H9 (cell line): ENCODE measurements around the gene EML2. TPM values are rescaled to one million over a fixed set of nuclear protein-coding genes. Genes with fewer than 3 reads are reported as not detected.
A peak's percentile ranks its signal among the peaks of the same experiment; 100 is the strongest.

Experiments used
- DNase-seq: peaks from one replicate; pipeline ENCODE4 v3.0.0-alpha.2; 2017
- H2AFZ ChIP-seq: one replicate; pipeline ENCODE4 v1.6.1; 2013; ENCODE audit warnings: mild to moderate bottlenecking, low read length, control low read depth, moderate library complexity
- H2AK5ac ChIP-seq: 2 replicates; pipeline ENCODE4 v1.6.1; 2013; ENCODE audit warnings: low read length, control low read depth, mixed read lengths; ENCODE audit not compliant: insufficient read length
- H2BK120ac ChIP-seq: one replicate; pipeline ENCODE4 v1.6.1; 2013; ENCODE audit warnings: low read depth, mild to moderate bottlenecking, low read length, control low read depth, inconsistent platforms; ENCODE audit not compliant: poor library complexity, severe bottlenecking
- H2BK12ac ChIP-seq: 2 replicates; pipeline ENCODE4 v1.6.1; 2013; ENCODE audit warnings: low read length, control low read depth, mixed read lengths, low read depth; ENCODE audit not compliant: insufficient read length
- H2BK15ac ChIP-seq: 2 replicates; pipeline ENCODE4 v1.6.1; 2013; ENCODE audit warnings: low read depth, low read length, control low read depth
- H2BK20ac ChIP-seq: one replicate; pipeline ENCODE4 v1.6.1; 2013; ENCODE audit warnings: low read depth, mild to moderate bottlenecking, low read length, control low read depth, inconsistent platforms; ENCODE audit not compliant: poor library complexity, severe bottlenecking
- H2BK5ac ChIP-seq: 2 replicates; pipeline ENCODE4 v1.6.1; 2013; ENCODE audit warnings: low read length, control low read depth, mixed read lengths; ENCODE audit not compliant: insufficient read length
- H3K14ac ChIP-seq: 2 replicates; pipeline ENCODE4 v1.6.1; 2013; ENCODE audit warnings: low read length, control low read depth; ENCODE audit not compliant: insufficient read depth
- H3K18ac ChIP-seq: 2 replicates; pipeline ENCODE4 v1.6.1; 2013; ENCODE audit warnings: low read depth, mild to moderate bottlenecking, mixed read lengths, low read length, control low read depth; ENCODE audit not compliant: insufficient read length
- H3K23ac ChIP-seq: 2 replicates; pipeline ENCODE4 v1.6.1; 2013; ENCODE audit warnings: low read length, control low read depth, mixed read lengths, low read depth; ENCODE audit not compliant: insufficient read length
- H3K23me2 ChIP-seq: 2 replicates; pipeline ENCODE4 v1.6.1; 2013; ENCODE audit warnings: low read depth, mild to moderate bottlenecking, mixed read lengths, low read length, control low read depth; ENCODE audit not compliant: insufficient read length, poor library complexity, severe bottlenecking
- H3K27ac ChIP-seq: 2 replicates; pipeline ENCODE4 v1.5.1; 2013; ENCODE audit warnings: low read length, control low read depth, mixed read lengths, low read depth; ENCODE audit not compliant: insufficient read length
- H3K27me3 ChIP-seq: 2 replicates; pipeline ENCODE4 v1.6.1; 2013; ENCODE audit warnings: low read length, control low read depth, inconsistent platforms; ENCODE audit not compliant: insufficient read depth
- H3K4ac ChIP-seq: 2 replicates; pipeline ENCODE4 v1.6.1; 2013; ENCODE audit warnings: low read depth, mild to moderate bottlenecking, control low read depth, inconsistent platforms, low read length, moderate library complexity
- H3K4me1 ChIP-seq: 2 replicates; pipeline ENCODE4 v1.6.1; 2013; ENCODE audit warnings: low read length, control low read depth, inconsistent platforms; ENCODE audit not compliant: insufficient read depth
- H3K4me2 ChIP-seq: 2 replicates; pipeline ENCODE4 v1.6.1; 2013; ENCODE audit warnings: low read length, control low read depth, mixed read lengths; ENCODE audit not compliant: insufficient read length, insufficient read depth
- H3K56ac ChIP-seq: 2 replicates; pipeline ENCODE4 v1.6.1; 2013; ENCODE audit warnings: low read depth, mild to moderate bottlenecking, mixed read lengths, low read length, control low read depth; ENCODE audit not compliant: insufficient read length
- H3K79me1 ChIP-seq: 2 replicates; pipeline ENCODE4 v1.6.1; 2013; ENCODE audit warnings: low read depth, mild to moderate bottlenecking, moderate library complexity, low read length, control low read depth, inconsistent platforms; ENCODE audit not compliant: insufficient read depth, poor library complexity, severe bottlenecking
- H3K79me2 ChIP-seq: 2 replicates; pipeline ENCODE4 v1.6.1; 2013; ENCODE audit warnings: low read length, control low read depth, inconsistent platforms; ENCODE audit not compliant: insufficient read depth
- H3K9ac ChIP-seq: 2 replicates; pipeline ENCODE4 v1.6.1; 2013; ENCODE audit warnings: low read length, control low read depth, mixed read lengths; ENCODE audit not compliant: insufficient read length; ENCODE audit errors: extremely low read depth
- H3K9me3 ChIP-seq: one replicate; pipeline ENCODE4 v1.6.1; 2013; ENCODE audit warnings: low read depth, low read length, inconsistent platforms; ENCODE audit not compliant: control insufficient read depth
- H3T11ph ChIP-seq: one replicate; pipeline ENCODE4 v1.6.1; 2013; ENCODE audit warnings: mild to moderate bottlenecking, low read length, control low read depth, inconsistent platforms
- H4K20me1 ChIP-seq: one replicate; pipeline ENCODE4 v1.6.1; 2013; ENCODE audit not compliant: control insufficient read depth, insufficient read length, insufficient read depth
- H4K5ac ChIP-seq: 2 replicates; pipeline ENCODE4 v1.6.1; 2013; ENCODE audit warnings: low read depth, mild to moderate bottlenecking, mixed read lengths, low read length, control low read depth; ENCODE audit not compliant: insufficient read length
- H4K8ac ChIP-seq: replicated peaks from 2 replicates; pipeline ENCODE4 v1.6.1; 2013; ENCODE audit warnings: low read length, control low read depth, mixed read lengths, low read depth; ENCODE audit not compliant: insufficient read length
- H4K91ac ChIP-seq: 2 replicates; pipeline ENCODE4 v1.6.1; 2013; ENCODE audit warnings: low read depth, mild to moderate bottlenecking, moderate library complexity, mixed read lengths, low read length, control low read depth; ENCODE audit not compliant: insufficient read length
- H3K27ac Mint-ChIP-seq, 3 experiments: 2 replicates in 2 of 3; 3 replicates in 1 of 3; pipeline ENCODE4 v1.8.0; 2020 to 2021; ENCODE audit warnings: mixed read lengths in 3 of 3, mild to moderate bottlenecking in 1 of 3, moderate library complexity in 1 of 3
- H3K27me3 Mint-ChIP-seq: 2 replicates; pipeline ENCODE4 v1.8.0; 2021; ENCODE audit warnings: low read depth, mild to moderate bottlenecking, moderate library complexity, mixed read lengths
- H3K36me3 Mint-ChIP-seq, 3 experiments: 2 replicates in 2 of 3; 3 replicates in 1 of 3; pipeline ENCODE4 v1.8.0; 2020 to 2021; ENCODE audit warnings: low read depth in 3 of 3, mixed read lengths in 3 of 3; ENCODE audit not compliant: insufficient read depth in 1 of 3
- H3K4me1 Mint-ChIP-seq, 2 experiments: 2 replicates each; pipeline ENCODE4 v1.8.0; 2020; ENCODE audit warnings: mixed read lengths in 2 of 2
- H3K4me3 Mint-ChIP-seq, 2 experiments: 2 replicates in 1 of 2; 3 replicates in 1 of 2; pipeline ENCODE4 v1.8.0; 2020 to 2021; ENCODE audit warnings: mild to moderate bottlenecking in 2 of 2, mixed read lengths in 2 of 2, moderate library complexity in 1 of 2
- H3K9me3 Mint-ChIP-seq, 2 experiments: 2 replicates in 1 of 2; 3 replicates in 1 of 2; pipeline ENCODE4 v1.8.0; 2020; ENCODE audit warnings: mild to moderate bottlenecking in 2 of 2, mixed read lengths in 2 of 2, moderate library complexity in 1 of 2
- WGBS: extraction: QIAGEN DNeasy Blood & Tissue Kit; methylation state at CpG from one replicate; pipeline ENCODE4 v1.1.7; 2013; ENCODE audit warnings: missing lambda C conversion rate, low lambda C conversion rate, mixed read lengths; ENCODE audit not compliant: insufficient read length; ENCODE audit errors: extremely low coverage; 5-methylcytosine and 5-hydroxymethylcytosine counted together
- total RNA-seq: library from RNA; stranded (reverse); gene quantifications from 2 replicates; pipeline ENCODE4 v1.2.1, GENCODE V29; 2021
- TF ChIP-seq, protein P1 (sequence below): fragments of 200-600 bp; sonication (generic); conservative IDR thresholded peaks from 3 replicates; pipeline ENCODE4 v1.8.0; 2021; ENCODE audit warnings: antibody characterized with exemption, mild to moderate bottlenecking

Gene EML2
- total RNA-seq, 1 experiment from 2014 or later = 22.6 TPM

GRCh38 chr19:45599286-45599685, 39.9 kb downstream of the EML2 start:
- Histone ChIP-seq H3T11ph (no peak overlapping the region), H3K14ac (no peak overlapping the region), H3K27ac (no peak overlapping the region), H3K4ac (no peak overlapping the region), H3K9ac (no peak overlapping the region), H2BK20ac (no peak overlapping the region), H3K27me3 (peaks cover 34% of the 10 kb centered on the region), H2AK5ac (no peak overlapping the region), H4K5ac (no peak overlapping the region), H2BK12ac (no peak overlapping the region), H3K56ac (no peak overlapping the region), H3K79me1 (no peaks in the 10 kb centered on the region), H3K4me1 (no peaks in the 10 kb centered on the region), H4K8ac (no peak overlapping the region), H3K18ac (no peak overlapping the region), H2AFZ (no peak overlapping the region), H3K4me2 (peak overlapping the region; percentile 65), H3K79me2 (no peaks in the 10 kb centered on the region), H2BK5ac (no peak overlapping the region), H4K20me1 (no peaks in the 10 kb centered on the region), H4K91ac (no peak overlapping the region), H3K9me3 (no peaks in the 10 kb centered on the region), H3K23ac (no peak overlapping the region), H2BK15ac (no peak overlapping the region), H3K23me2 (peaks cover 6% of the 10 kb centered on the region), H2BK120ac (no peak overlapping the region)
- peaks cover 84% of the 10 kb centered on the region for H3K27me3 Mint-ChIP-seq
- no peak overlapping the region for H3K27ac Mint-ChIP-seq
- no peaks in the 10 kb centered on the region; a peak in 1 of 5 replicates for H3K9me3 Mint-ChIP-seq
- peak overlapping the region in 1 of 2 experiments; percentile 76; a peak in 2 of 5 replicates for H3K4me3 Mint-ChIP-seq
- peaks cover 0 to 3% (median 0%) of the 10 kb centered on the region in 3 experiments; a peak in 2 of 7 replicates for H3K36me3 Mint-ChIP-seq
- WGBS = no CpG with 5 or more reads among the region's 13 CpGs
- H3K4me1 Mint-ChIP-seq = peaks cover 33 to 69% of the 10 kb centered on the region in 2 experiments
- DNase-seq = no peak
- TF ChIP-seq, protein P1, sequence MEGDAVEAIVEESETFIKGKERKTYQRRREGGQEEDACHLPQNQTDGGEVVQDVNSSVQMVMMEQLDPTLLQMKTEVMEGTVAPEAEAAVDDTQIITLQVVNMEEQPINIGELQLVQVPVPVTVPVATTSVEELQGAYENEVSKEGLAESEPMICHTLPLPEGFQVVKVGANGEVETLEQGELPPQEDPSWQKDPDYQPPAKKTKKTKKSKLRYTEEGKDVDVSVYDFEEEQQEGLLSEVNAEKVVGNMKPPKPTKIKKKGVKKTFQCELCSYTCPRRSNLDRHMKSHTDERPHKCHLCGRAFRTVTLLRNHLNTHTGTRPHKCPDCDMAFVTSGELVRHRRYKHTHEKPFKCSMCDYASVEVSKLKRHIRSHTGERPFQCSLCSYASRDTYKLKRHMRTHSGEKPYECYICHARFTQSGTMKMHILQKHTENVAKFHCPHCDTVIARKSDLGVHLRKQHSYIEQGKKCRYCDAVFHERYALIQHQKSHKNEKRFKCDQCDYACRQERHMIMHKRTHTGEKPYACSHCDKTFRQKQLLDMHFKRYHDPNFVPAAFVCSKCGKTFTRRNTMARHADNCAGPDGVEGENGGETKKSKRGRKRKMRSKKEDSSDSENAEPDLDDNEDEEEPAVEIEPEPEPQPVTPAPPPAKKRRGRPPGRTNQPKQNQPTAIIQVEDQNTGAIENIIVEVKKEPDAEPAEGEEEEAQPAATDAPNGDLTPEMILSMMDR = no peak
